Activated naive CD8-positive, alpha-beta T cell treated with anti-CD3 and anti-CD28 coated beads for 36 hours (primary cell): ENCODE results near the gene KCNS1. TPM values are rescaled to one million over a fixed set of nuclear protein-coding genes. Genes with fewer than 3 reads are reported as not detected.

ENCODE experiments used
- DNase-seq: peaks from one replicate; pipeline ENCODE4 v3.0.0; 2021
- H3K27ac Mint-ChIP-seq: one replicate; pipeline ENCODE4 v1.8.0; 2022; ENCODE audit warnings: mild to moderate bottlenecking, moderate library complexity, mixed read lengths
- H3K27me3 Mint-ChIP-seq: one replicate; pipeline ENCODE4 v1.8.0; 2022; ENCODE audit warnings: mild to moderate bottlenecking, mixed read lengths
- H3K36me3 Mint-ChIP-seq: one replicate; pipeline ENCODE4 v1.8.0; 2021; ENCODE audit warnings: mild to moderate bottlenecking, mixed read lengths
- H3K4me1 Mint-ChIP-seq: one replicate; pipeline ENCODE4 v1.8.0; 2021; ENCODE audit warnings: mixed read lengths
- H3K4me3 Mint-ChIP-seq: one replicate; pipeline ENCODE4 v1.8.0; 2022; ENCODE audit warnings: mild to moderate bottlenecking, moderate library complexity, mixed read lengths
- H3K9me3 Mint-ChIP-seq: one replicate; pipeline ENCODE4 v1.8.0; 2022; ENCODE audit warnings: mixed read lengths
- total RNA-seq, 2 experiments: library from RNA; stranded (reverse); gene quantifications; one replicate each; pipeline ENCODE4 v1.2.3, GENCODE V29; 2021

The KCNS1 gene
- total RNA-seq, 2 experiments from 2014 or later, result 0.56 to 0.70 TPM

GRCh38 chr20:45114465-45115385, 13.8 kb upstream of the KCNS1 start, which contains the start of gene WFDC5:
TSS of gene WFDC5 (minus strand) at chr20:45115174. CDS start at chr20:45115083, 91 bp downstream.
- DNase-seq, result peak; percentile 39
- Mint-ChIP-seq H3K4me3 (no peak within 1 kb of the TSS), H3K27ac (no peak within 1 kb of the TSS), H3K36me3 (no peaks in the 10 kb centered on the region), H3K4me1 (peaks cover 8% of the 10 kb centered on the region), H3K27me3 (peaks cover 14% of the 10 kb centered on the region), H3K9me3 (no peaks in the 10 kb centered on the region)

GRCh38 chr20:45113865-45114264, 12.9 kb upstream of the KCNS1 start:
- Mint-ChIP-seq H3K36me3 (no peaks in the 10 kb centered on the region), H3K9me3 (no peaks in the 10 kb centered on the region), H3K4me1 (peaks cover 8% of the 10 kb centered on the region), H3K27me3 (peaks cover 15% of the 10 kb centered on the region), H3K27ac (no peak overlapping the region), H3K4me3 (no peak overlapping the region)
- DNase-seq, result no peak

GRCh38 chr20:45112754-45113153, 11.8 kb upstream of the KCNS1 start:
- Mint-ChIP-seq H3K27me3 (peaks cover 12% of the 10 kb centered on the region), H3K9me3 (no peaks in the 10 kb centered on the region), H3K36me3 (no peaks in the 10 kb centered on the region), H3K27ac (no peak overlapping the region), H3K4me1 (peaks cover 8% of the 10 kb centered on the region), H3K4me3 (no peak overlapping the region)
- DNase-seq, result no peak

GRCh38 chr20:45111799-45112471, 11.0 kb upstream of the KCNS1 start:
- Mint-ChIP-seq H3K27ac (no peak overlapping the region), H3K4me3 (no peak overlapping the region), H3K36me3 (no peaks in the 10 kb centered on the region), H3K27me3 (peaks cover 8% of the 10 kb centered on the region), H3K4me1 (peaks cover 8% of the 10 kb centered on the region), H3K9me3 (no peaks in the 10 kb centered on the region)
- DNase-seq, result no peak

GRCh38 chr20:45111285-45111684, 10.4 kb upstream of the KCNS1 start:
- Mint-ChIP-seq H3K36me3 (no peaks in the 10 kb centered on the region), H3K9me3 (no peaks in the 10 kb centered on the region), H3K27ac (no peak overlapping the region), H3K27me3 (peaks cover 3% of the 10 kb centered on the region), H3K4me1 (peaks cover 8% of the 10 kb centered on the region), H3K4me3 (no peak overlapping the region)
- no peak for DNase-seq

- no peak overlapping the region for H3K4me3 Mint-ChIP-seq
- H3K36me3 Mint-ChIP-seq, result no peaks in the 10 kb centered on the region
- H3K9me3 Mint-ChIP-seq, result no peaks in the 10 kb centered on the region
- H3K27ac Mint-ChIP-seq, result no peak overlapping the region
- peaks cover 3% of the 10 kb centered on the region for H3K27me3 Mint-ChIP-seq
- H3K4me1 Mint-ChIP-seq, result peaks cover 8% of the 10 kb centered on the region
- no peak for DNase-seq
Measured at GRCh38 chr20:45110301-45110700, 9.4 kb upstream of the KCNS1 start.

- Mint-ChIP-seq H3K4me3 (no peak overlapping the region), H3K36me3 (no peaks in the 10 kb centered on the region), H3K4me1 (peaks cover 2% of the 10 kb centered on the region)
Measured at GRCh38 chr20:45109634-45110033, 8.7 kb upstream of the KCNS1 start.

GRCh38 chr20:45105317-45105716, 4.4 kb upstream of the KCNS1 start:
- DNase-seq, result no peak
- Mint-ChIP-seq H3K4me1 (peaks cover 7% of the 10 kb centered on the region), H3K4me3 (no peak overlapping the region), H3K36me3 (no peaks in the 10 kb centered on the region), H3K27me3 (peaks cover 32% of the 10 kb centered on the region), H3K27ac (no peak overlapping the region), H3K9me3 (no peaks in the 10 kb centered on the region)

More at GRCh38 chr20:45109634-45110033, 8.7 kb upstream of the KCNS1 start:
- H3K27ac Mint-ChIP-seq, result no peak overlapping the region
- no peaks in the 10 kb centered on the region for H3K9me3 Mint-ChIP-seq
- peaks cover 3% of the 10 kb centered on the region for H3K27me3 Mint-ChIP-seq
- no peak for DNase-seq

GRCh38 chr20:45104786-45105185, 3.9 kb upstream of the KCNS1 start:
- H3K36me3 Mint-ChIP-seq, result no peaks in the 10 kb centered on the region
- no peaks in the 10 kb centered on the region for H3K9me3 Mint-ChIP-seq
- H3K4me3 Mint-ChIP-seq, result no peak overlapping the region
- H3K27ac Mint-ChIP-seq, result no peak overlapping the region
- H3K4me1 Mint-ChIP-seq, result peaks cover 9% of the 10 kb centered on the region
- no peak for DNase-seq
- H3K27me3 Mint-ChIP-seq, result peaks cover 37% of the 10 kb centered on the region

- Mint-ChIP-seq H3K27ac (no peak overlapping the region), H3K36me3 (no peaks in the 10 kb centered on the region), H3K27me3 (peaks cover 48% of the 10 kb centered on the region), H3K9me3 (no peaks in the 10 kb centered on the region), H3K4me3 (no peak overlapping the region), H3K4me1 (peaks cover 13% of the 10 kb centered on the region)
- no peak for DNase-seq
Measured at GRCh38 chr20:45103072-45103471, 2.1 kb upstream of the KCNS1 start.

GRCh38 chr20:45101333-45101850, 465 bp upstream of the KCNS1 start:
- H3K36me3 Mint-ChIP-seq, result no peaks in the 10 kb centered on the region
- DNase-seq, result no peak
- no peak overlapping the region for H3K4me3 Mint-ChIP-seq
- H3K4me1 Mint-ChIP-seq, result peaks cover 15% of the 10 kb centered on the region
- H3K27me3 Mint-ChIP-seq, result peaks cover 60% of the 10 kb centered on the region
- no peaks in the 10 kb centered on the region for H3K9me3 Mint-ChIP-seq
- no peak overlapping the region for H3K27ac Mint-ChIP-seq

- H3K27ac Mint-ChIP-seq, result no peak overlapping the region
- DNase-seq, result peak; percentile 52
- H3K4me3 Mint-ChIP-seq, result no peak overlapping the region
- no peaks in the 10 kb centered on the region for H3K9me3 Mint-ChIP-seq
- no peaks in the 10 kb centered on the region for H3K36me3 Mint-ChIP-seq
- peaks cover 53% of the 10 kb centered on the region for H3K27me3 Mint-ChIP-seq
- peaks cover 15% of the 10 kb centered on the region for H3K4me1 Mint-ChIP-seq
Measured at GRCh38 chr20:45098103-45098773, 2.7 kb downstream of the KCNS1 start.

- peak overlapping the region; percentile 48 for H3K27ac Mint-ChIP-seq
- peak overlapping the region; percentile 59 for H3K4me3 Mint-ChIP-seq
- H3K4me1 Mint-ChIP-seq, result peaks cover 15% of the 10 kb centered on the region
- no peaks in the 10 kb centered on the region for H3K36me3 Mint-ChIP-seq
- peak; percentile 59 for DNase-seq
- H3K9me3 Mint-ChIP-seq, result no peaks in the 10 kb centered on the region
- H3K27me3 Mint-ChIP-seq, result peaks cover 48% of the 10 kb centered on the region
Measured at GRCh38 chr20:45097485-45098102, 3.3 kb downstream of the KCNS1 start.

GRCh38 chr20:45096781-45097180, 4.1 kb downstream of the KCNS1 start:
- Mint-ChIP-seq H3K4me1 (peaks cover 15% of the 10 kb centered on the region), H3K9me3 (no peaks in the 10 kb centered on the region), H3K27ac (no peak overlapping the region), H3K36me3 (no peaks in the 10 kb centered on the region), H3K4me3 (no peak overlapping the region), H3K27me3 (peaks cover 43% of the 10 kb centered on the region)
- no peak for DNase-seq
